CD4-positive, alpha-beta T cell (primary cell): ENCODE data around the gene GPD1L. TPM values are rescaled to one million over a fixed set of nuclear protein-coding genes. Genes with fewer than 3 reads are reported as not detected.

Source experiments
- ATAC-seq: fragments of 200-7000 bp; cut with Tn5 transposase; one replicate; pipeline ENCODE4 v1.10.0; 2022; ENCODE audit warnings: mild to moderate bottlenecking; ENCODE audit not compliant: poor library complexity
- CTCF ChIA-PET: fragments of 350-600 bp; sonication (Branson Sonifier 250); formaldehyde crosslinking; loops from one replicate; lab custom pipeline; 2021; ENCODE audit warnings: antibody characterized with exemption, inconsistent platforms; lab: Charles Lee
- POLR2A ChIA-PET: fragments of 350-600 bp; sonication (Branson Sonifier 250); formaldehyde crosslinking; loops from one replicate; lab custom pipeline; 2021; ENCODE audit warnings: antibody characterized with exemption, inconsistent platforms; lab: Charles Lee
- DNase-seq, 14 experiments: peaks; one replicate each; pipeline ENCODE4 v3.0.0-alpha.2; 2013 to 2020; ENCODE audit warnings: mixed read lengths in 2 of 14
- H3K27ac ChIP-seq, 2 donors: one replicate each; pipeline versions ENCODE4 v1.5.1 to v1.7.0; 2013; ENCODE audit warnings: low read length in 2 of 2, low read depth in 1 of 2, mild to moderate bottlenecking in 1 of 2
- H3K27me3 ChIP-seq, 2 experiments: 1 replicate in 1 of 2; 2 replicates in 1 of 2; pipeline versions ENCODE4 v1.6.1 to v1.7.0; 2013; ENCODE audit warnings: low read length in 2 of 2, control low read depth in 1 of 2, mild to moderate bottlenecking in 1 of 2, moderate library complexity in 1 of 2; ENCODE audit not compliant: insufficient read depth in 2 of 2, control insufficient read depth in 1 of 2
- H3K36me3 ChIP-seq: one replicate; pipeline ENCODE4 v1.6.1; 2013; ENCODE audit warnings: low read length, control low read depth; ENCODE audit not compliant: insufficient read depth
- H3K4me1 ChIP-seq: one replicate; pipeline ENCODE4 v1.6.1; 2013; ENCODE audit warnings: low read length, control low read depth; ENCODE audit not compliant: insufficient read depth
- H3K4me3 ChIP-seq: one replicate; pipeline ENCODE4 v1.5.1; 2013; ENCODE audit warnings: mild to moderate bottlenecking, low read length, moderate library complexity
- H3K9me3 ChIP-seq, 2 experiments: 1 replicate in 1 of 2; 2 replicates in 1 of 2; pipeline versions ENCODE4 v1.6.1 to v1.7.0; 2013; ENCODE audit warnings: low read length in 2 of 2, mild to moderate bottlenecking in 2 of 2, control low read depth in 1 of 2, moderate library complexity in 1 of 2; ENCODE audit not compliant: control insufficient read depth in 1 of 2, insufficient read depth in 1 of 2
- H3K27ac Mint-ChIP-seq: one replicate; pipeline ENCODE4 v1.8.0; 2020; ENCODE audit warnings: mixed read lengths
- H3K27me3 Mint-ChIP-seq: one replicate; pipeline ENCODE4 v1.8.0; 2021; ENCODE audit warnings: mixed read lengths
- H3K36me3 Mint-ChIP-seq: one replicate; pipeline ENCODE4 v1.8.0; 2021; ENCODE audit warnings: low read depth, mixed read lengths
- H3K4me1 Mint-ChIP-seq: one replicate; pipeline ENCODE4 v1.8.0; 2021; ENCODE audit warnings: low read depth, mixed read lengths
- H3K4me3 Mint-ChIP-seq: one replicate; pipeline ENCODE4 v1.8.0; 2020; ENCODE audit warnings: mild to moderate bottlenecking, mixed read lengths
- H3K9me3 Mint-ChIP-seq: one replicate; pipeline ENCODE4 v1.8.0; 2020; ENCODE audit warnings: mixed read lengths
- CTCF ChIP-seq: fragments of 200-600 bp; IDR thresholded peaks from one replicate; pipeline ENCODE4 v1.8.0; 2022; ENCODE audit warnings: antibody characterized with exemption, mild to moderate bottlenecking
- intact Hi-C, 2 experiments: fragments of 100-400 bp; cut with DNase I in 1 of 2; cut with micrococcal nuclease in 1 of 2; formaldehyde crosslinking; loops; one replicate each; pipeline versions ENCODE4 v1.15.1 to v1.9.0; 2023 to 2025; cut with DNase I, micrococcal nuclease
- total RNA-seq, 174 experiments: library from RNA in 2 of 174; stranded (reverse) in 2 of 174; gene quantifications; one replicate each; pipeline ENCODE4 v1.2.3 and lab custom pipeline; 2021 to 2026

Gene GPD1L
- total RNA-seq, 2 experiments from 2014 or later, result 15.3 to 16.0 TPM

- intact Hi-C loops, result no loop called here
- Mint-ChIP-seq H3K4me3 (no peak overlapping the region), H3K36me3 (no peaks in the 10 kb centered on the region), H3K27ac (no peak overlapping the region), H3K27me3 (peaks cover 9% of the 10 kb centered on the region), H3K9me3 (no peaks in the 10 kb centered on the region), H3K4me1 (no peaks in the 10 kb centered on the region)
- POLR2A ChIA-PET, result no interaction called here
- Histone ChIP-seq H3K36me3 (no peaks in the 10 kb centered on the region), H3K27me3 (peaks cover 0 to 6% of the 10 kb centered on the region in 2 experiments), H3K4me3 (no peak overlapping the region), H3K4me1 (no peaks in the 10 kb centered on the region), H3K27ac (no peak overlapping the region), H3K9me3 (no peaks in the 10 kb centered on the region)
- DNase-seq (no peak), ATAC-seq (no peak)
- TF ChIP-seq CTCF, result no peak
- CTCF ChIA-PET, result no interaction called here
Observed at GRCh38 chr3:32197991-32198390, 91.6 kb downstream of the GPD1L start.

GRCh38 chr3:32198714-32199113, 92.3 kb downstream of the GPD1L start:
- peaks cover 0 to 6% of the 10 kb centered on the region in 2 experiments for H3K27me3 ChIP-seq
- ATAC-seq, result no peak
- intact Hi-C loops, result no loop called here
- peaks cover 14% of the 10 kb centered on the region for H3K27me3 Mint-ChIP-seq
- no peaks in the 10 kb centered on the region for H3K4me1 Mint-ChIP-seq
- H3K36me3 ChIP-seq, result no peaks in the 10 kb centered on the region
- no peak overlapping the region for H3K4me3 ChIP-seq
- no peak for DNase-seq
- no peak overlapping the region for H3K27ac Mint-ChIP-seq
- H3K36me3 Mint-ChIP-seq, result no peaks in the 10 kb centered on the region
- H3K27ac ChIP-seq, result no peak overlapping the region
- POLR2A ChIA-PET, result no interaction called here
- no peaks in the 10 kb centered on the region for H3K9me3 Mint-ChIP-seq
- no peak for TF ChIP-seq CTCF
- no peaks in the 10 kb centered on the region for H3K4me1 ChIP-seq
- CTCF ChIA-PET, result no interaction called here
- no peak overlapping the region for H3K4me3 Mint-ChIP-seq
- H3K9me3 ChIP-seq, result no peaks in the 10 kb centered on the region

GRCh38 chr3:32200490-32200889, 94.1 kb downstream of the GPD1L start:
- intact Hi-C loops, result no loop called here
- Mint-ChIP-seq H3K36me3 (no peaks in the 10 kb centered on the region), H3K27me3 (peaks cover 15% of the 10 kb centered on the region), H3K9me3 (no peaks in the 10 kb centered on the region), H3K4me1 (no peaks in the 10 kb centered on the region), H3K27ac (no peak overlapping the region), H3K4me3 (no peak overlapping the region)
- peaks cover 0 to 6% of the 10 kb centered on the region in 2 experiments for H3K27me3 ChIP-seq
- POLR2A ChIA-PET, result no interaction called here
- H3K4me1 ChIP-seq, result no peaks in the 10 kb centered on the region
- CTCF ChIA-PET, result no interaction called here
- no peak for ATAC-seq
- no peaks in the 10 kb centered on the region for H3K36me3 ChIP-seq
- DNase-seq, result no peak
- H3K4me3 ChIP-seq, result no peak overlapping the region
- H3K27ac ChIP-seq, result no peak overlapping the region
- no peaks in the 10 kb centered on the region for H3K9me3 ChIP-seq
- TF ChIP-seq CTCF, result no peak
